GM23338 (cell line): ENCODE data around the gene INTS6. TPM values are rescaled to one million over a fixed set of nuclear protein-coding genes. Genes with fewer than 3 reads are reported as not detected.

Experiments
- ATAC-seq: fragments of 200-7000 bp; cut with Tn5 transposase; 3 replicates; pipeline ENCODE4 v1.9.1; 2020
- DNase-seq: peaks from one replicate; pipeline ENCODE4 v3.0.0-alpha.2; 2015; ENCODE audit warnings: low spot score
- H2AFZ ChIP-seq: fragments of 200-600 bp; sonication (generic); 2 replicates; pipeline ENCODE4 v1.8.0; 2016; ENCODE audit warnings: antibody characterized with exemption, mild to moderate bottlenecking, moderate library complexity
- H3F3A ChIP-seq: fragments of 200-600 bp; sonication (generic); replicated peaks from 2 replicates; pipeline ENCODE4 v1.8.0; 2017; ENCODE audit warnings: antibody characterized with exemption, mixed run types, low read depth
- H3K27ac ChIP-seq: fragments of 200-600 bp; sonication (generic); 2 replicates; pipeline ENCODE4 v1.6.1; 2016; ENCODE audit warnings: low read depth
- H3K27me3 ChIP-seq: fragments of 200-600 bp; sonication (generic); 2 replicates; pipeline ENCODE4 v1.8.0; 2016; ENCODE audit warnings: mild to moderate bottlenecking, mixed run types, moderate library complexity; ENCODE audit not compliant: insufficient read depth
- H3K36me3 ChIP-seq: fragments of 200-600 bp; sonication (generic); 2 replicates; pipeline ENCODE4 v1.8.0; 2016; ENCODE audit warnings: mild to moderate bottlenecking; ENCODE audit not compliant: insufficient read depth
- H3K4me1 ChIP-seq: fragments of 200-600 bp; sonication (generic); 2 replicates; pipeline ENCODE4 v1.8.0; 2016; ENCODE audit warnings: mild to moderate bottlenecking, moderate library complexity; ENCODE audit not compliant: insufficient read depth
- H3K4me2 ChIP-seq: fragments of 200-600 bp; sonication (generic); 2 replicates; pipeline ENCODE4 v1.7.1; 2017; ENCODE audit warnings: mixed run types
- H3K4me3 ChIP-seq: fragments of 200-600 bp; sonication (generic); 2 replicates; pipeline ENCODE4 v1.6.1; 2016; ENCODE audit warnings: mixed run types
- H3K79me2 ChIP-seq: fragments of 200-600 bp; sonication (generic); replicated peaks from 2 replicates; pipeline ENCODE4 v1.8.0; 2017; ENCODE audit warnings: mild to moderate bottlenecking; ENCODE audit not compliant: insufficient read depth
- H3K9me2 ChIP-seq: fragments of 200-600 bp; sonication (generic); 2 replicates; pipeline ENCODE4 v1.8.0; 2017; ENCODE audit not compliant: insufficient read depth
- H4K20me1 ChIP-seq: fragments of 200-600 bp; sonication (generic); replicated peaks from 2 replicates; pipeline ENCODE4 v1.8.0; 2017; ENCODE audit warnings: mild to moderate bottlenecking; ENCODE audit not compliant: insufficient read depth
- H3K27ac Mint-ChIP-seq: 2 replicates; pipeline ENCODE4 v1.8.0; 2020; ENCODE audit warnings: inconsistent platforms, mild to moderate bottlenecking, moderate library complexity, mixed read lengths
- H3K27me3 Mint-ChIP-seq: 3 replicates; pipeline ENCODE4 v1.8.0; 2022; ENCODE audit warnings: low read depth, mild to moderate bottlenecking, moderate library complexity, mixed read lengths, inconsistent platforms; ENCODE audit not compliant: insufficient read depth, poor library complexity
- H3K36me3 Mint-ChIP-seq: 3 replicates; pipeline ENCODE4 v1.8.0; 2021; ENCODE audit warnings: low read depth, mild to moderate bottlenecking, inconsistent platforms, moderate library complexity, mixed read lengths
- H3K4me1 Mint-ChIP-seq: 3 replicates; pipeline ENCODE4 v1.8.0; 2020; ENCODE audit warnings: mild to moderate bottlenecking, inconsistent platforms, mixed read lengths
- H3K4me3 Mint-ChIP-seq: 3 replicates; pipeline ENCODE4 v1.8.0; 2021; ENCODE audit warnings: moderate library complexity, mild to moderate bottlenecking, inconsistent platforms, mixed read lengths
- H3K9me3 Mint-ChIP-seq: 3 replicates; pipeline ENCODE4 v1.8.0; 2020; ENCODE audit warnings: moderate library complexity, mild to moderate bottlenecking, inconsistent platforms, mixed read lengths
- CREB1 ChIP-seq: fragments of 250-450 bp; sonication (Bioruptor Pico); IDR thresholded peaks from 2 replicates; pipeline ENCODE4 v1.5.0; 2020; ENCODE audit warnings: low read depth, mild to moderate bottlenecking, moderate library complexity
- CTCF ChIP-seq, 2 experiments: fragments of 200-600 bp in 1 of 2; sonication (generic) in 1 of 2; conservative IDR thresholded peaks; 2 replicates each; pipeline versions ENCODE4 v1.5.1 to v1.6.1; 2016 to 2017; ENCODE audit warnings: antibody characterized with exemption in 2 of 2, low read depth in 2 of 2, mild to moderate bottlenecking in 2 of 2, moderate library complexity in 1 of 2
- ETS1 ChIP-seq: IDR thresholded peaks from 2 replicates; pipeline ENCODE4 v1.6.1; 2016; ENCODE audit warnings: antibody characterized with exemption
- EZH2 ChIP-seq: fragments of 200-600 bp; sonication (generic); IDR thresholded peaks from one replicate; pipeline ENCODE4 v1.8.0; 2017; ENCODE audit warnings: antibody characterized with exemption, mild to moderate bottlenecking, low read depth; ENCODE audit not compliant: unreplicated experiment
- EZH2phosphoT487 ChIP-seq: fragments of 200-600 bp; sonication (generic); IDR thresholded peaks from one replicate; pipeline ENCODE4 v1.8.1; 2018; ENCODE audit warnings: antibody characterized with exemption; ENCODE audit not compliant: unreplicated experiment
- JUNB ChIP-seq: IDR thresholded peaks from one replicate; pipeline ENCODE4 v1.6.1; 2016; ENCODE audit warnings: antibody characterized with exemption; ENCODE audit not compliant: unreplicated experiment
- NANOG ChIP-seq: IDR thresholded peaks from 2 replicates; pipeline ENCODE4 v1.6.1; 2016; ENCODE audit warnings: antibody characterized with exemption, borderline replicate concordance
- POLR2AphosphoS5 ChIP-seq: IDR thresholded peaks from 2 replicates; pipeline ENCODE4 v1.6.1; 2016; ENCODE audit warnings: antibody characterized with exemption, low read depth
- REST ChIP-seq: IDR thresholded peaks from one replicate; pipeline ENCODE4 v1.6.1; 2018; ENCODE audit warnings: antibody characterized with exemption; ENCODE audit not compliant: unreplicated experiment
- STAT1 ChIP-seq: IDR thresholded peaks from one replicate; pipeline ENCODE4 v1.6.1; 2016; ENCODE audit warnings: antibody characterized with exemption; ENCODE audit not compliant: unreplicated experiment
- ZNF114 ChIP-seq: fragments of 250-450 bp; sonication (Bioruptor Pico); IDR thresholded peaks from 2 replicates; pipeline ENCODE4 v1.5.0; 2020; ENCODE audit warnings: mild to moderate bottlenecking, moderate library complexity
- ZNF331 ChIP-seq: fragments of 250-450 bp; sonication (Bioruptor Pico); IDR thresholded peaks from 2 replicates; pipeline ENCODE4 v1.5.0; 2020; ENCODE audit warnings: low read depth, mild to moderate bottlenecking, moderate library complexity
- ZNF462 ChIP-seq: fragments of 250-450 bp; sonication (Bioruptor Pico); IDR thresholded peaks from 2 replicates; pipeline ENCODE4 v1.5.0; 2020; ENCODE audit warnings: mild to moderate bottlenecking, moderate library complexity
- polyA plus RNA-seq: library from polyadenylated mRNA; unstranded; fragments of >200 nt; fragmentation: Nextera tagmentation; extraction: Ambion mirVana; gene quantifications from 2 replicates; pipeline ENCODE4 v1.2.1, GENCODE V29; 2016
- total RNA-seq: library from RNA; depleted of rRNA; stranded (reverse); fragments of >200 nt; shearing (Covaris generic); gene quantifications from 2 replicates; pipeline ENCODE4 v1.2.3, GENCODE V29; 2014

The INTS6 gene
- total and polyA plus RNA-seq, 2 experiments from 2014 or later, result 24.8 to 38.6 TPM

GRCh38 chr13:51333826-51334225, 119.0 kb downstream of the INTS6 start:
- Histone ChIP-seq H3K36me3 (no peaks in the 10 kb centered on the region), H3K9me2 (no peaks in the 10 kb centered on the region), H3K27ac (no peak overlapping the region), H3K4me1 (peaks cover 12% of the 10 kb centered on the region; the same call in 1 of the 2 replicates), H3K79me2 (no peaks in the 10 kb centered on the region), H3K4me2 (no peak overlapping the region), H3F3A (no peaks in the 10 kb centered on the region), H3K4me3 (no peak overlapping the region), H2AFZ (no peak overlapping the region), H4K20me1 (no peaks in the 10 kb centered on the region), H3K27me3 (no peaks in the 10 kb centered on the region)
- Mint-ChIP-seq H3K36me3 (no peaks in the 10 kb centered on the region), H3K27ac (no peak overlapping the region), H3K4me1 (peaks cover 16% of the 10 kb centered on the region), H3K27me3 (peaks cover 7% of the 10 kb centered on the region), H3K9me3 (no peaks in the 10 kb centered on the region), H3K4me3 (no peak overlapping the region)
- TF ChIP-seq POLR2AphosphoS5, result no peak
- no peak for TF ChIP-seq CREB1 (CRISPR knock-in tag)
- no peak for TF ChIP-seq NANOG
- TF ChIP-seq STAT1, result no peak
- no peak for TF ChIP-seq ETS1
- TF ChIP-seq REST, result no peak
- TF ChIP-seq EZH2, result no peak
- TF ChIP-seq ZNF331 (CRISPR knock-in tag), result no peak
- no peak for TF ChIP-seq ZNF114 (CRISPR knock-in tag)
- no peak for TF ChIP-seq ZNF462
- TF ChIP-seq JUNB, result no peak
- no peak for TF ChIP-seq EZH2phosphoT487
- no peak for TF ChIP-seq CTCF (conservative IDR thresholded peaks at IDR 0.05; ENCODE audit: low read depth in 2 of 2)
- DNase-seq, result no peak
- no peak for ATAC-seq
